GM19043 (cell line): Measurements from ENCODE around the gene PDSS2.
A peak's percentile ranks its signal among the peaks of the same experiment; 100 is the strongest.
"Not testable (repeated sequence)": the region's sequence is repeated elsewhere in the genome, so short reads cannot be mapped to it uniquely, and the experiment has no call there.

ENCODE experiments used
- ATAC-seq: cut with Tn5 transposase; IDR thresholded peaks from one replicate; pipeline ENCODE4 v1.9.1; 2021; ENCODE audit warnings: low read depth; ENCODE audit not compliant: unreplicated experiment

The PDSS2 gene

DNA sequence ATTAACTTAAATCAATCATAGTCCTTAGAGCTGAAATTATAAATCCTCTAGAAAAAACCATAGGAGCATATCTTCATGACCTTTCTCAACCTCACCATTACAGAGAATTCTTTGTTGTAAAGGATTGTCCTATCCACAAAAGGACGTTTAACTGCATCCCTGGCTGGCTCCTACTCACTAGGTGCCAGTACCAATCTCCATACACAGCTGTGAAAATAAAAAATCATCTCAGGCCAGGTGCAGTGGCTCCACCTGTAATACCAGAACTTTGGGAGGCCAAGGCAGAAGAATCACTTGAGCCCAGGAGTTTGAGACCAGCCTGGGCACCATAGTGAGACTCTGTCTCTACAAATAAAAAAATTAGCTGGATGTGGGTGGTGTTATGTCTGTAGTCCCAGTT lies 89.9 kb downstream of the PDSS2 start:
- ATAC-seq = no peak

GRCh38 chr6:107368471-107368870 lies 90.9 kb downstream of the PDSS2 start:
- no peak for ATAC-seq

DNA sequence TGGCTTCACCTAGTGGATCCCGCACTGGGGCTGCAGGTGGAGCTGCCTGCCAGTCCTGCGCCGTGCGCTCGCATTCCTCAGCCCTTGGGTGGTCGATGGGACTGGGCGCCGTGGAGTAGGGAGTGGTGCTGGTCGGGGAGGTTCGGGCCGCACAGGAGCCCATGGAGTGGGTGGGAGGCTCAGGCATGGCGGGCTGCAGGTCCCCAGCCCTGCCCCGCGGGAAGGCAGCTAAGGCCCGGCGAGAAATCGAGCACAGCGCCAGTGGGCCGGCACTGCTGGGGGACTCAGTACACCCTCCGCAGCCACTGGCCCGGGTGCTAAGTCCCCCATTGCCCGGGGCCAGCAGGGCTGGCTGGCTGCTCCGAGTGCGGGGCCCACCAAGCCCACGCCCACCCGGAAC lies 95.2 kb downstream of the PDSS2 start:
- not testable (repeated sequence) for ATAC-seq

DNA sequence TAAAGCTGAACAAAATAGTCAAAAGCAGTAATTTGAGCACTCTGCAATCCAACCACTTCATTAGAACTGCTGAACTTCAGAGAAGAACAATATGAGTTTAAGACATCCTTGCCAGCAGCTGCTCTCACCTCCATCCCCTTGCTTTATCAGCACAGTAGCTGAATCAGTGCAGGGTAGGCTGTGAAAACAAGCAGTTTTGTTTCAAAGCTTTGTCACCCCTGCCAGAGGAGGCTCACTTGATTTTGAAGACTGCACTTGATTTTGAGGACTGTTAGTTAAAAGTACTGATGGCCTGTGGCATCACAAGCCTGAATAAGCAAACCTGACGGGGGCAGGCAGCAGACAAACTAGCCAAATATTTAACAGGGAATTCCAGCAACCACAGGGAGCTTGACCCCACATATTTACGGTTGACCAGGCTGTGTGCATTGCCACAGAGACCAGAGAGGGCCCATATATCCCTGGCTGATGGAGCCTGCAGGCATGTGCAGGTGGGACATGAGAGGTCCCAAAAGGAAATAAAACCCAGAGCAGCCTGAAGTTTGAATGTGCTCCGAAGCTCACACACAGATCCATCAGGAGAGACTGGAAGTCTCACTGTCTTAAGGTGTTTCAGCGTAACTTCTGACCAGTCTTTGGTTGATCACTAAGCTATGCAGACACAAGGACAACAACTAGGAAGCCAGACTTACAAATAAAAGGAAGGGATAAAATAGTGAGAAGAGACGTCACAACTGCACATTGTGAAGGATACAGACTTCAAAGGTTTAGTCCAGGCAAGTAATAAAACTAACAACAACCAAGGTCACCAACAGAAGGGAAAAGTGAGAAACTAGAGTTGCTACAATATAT lies 97.4 kb downstream of the PDSS2 start:
- no peak for ATAC-seq

DNA sequence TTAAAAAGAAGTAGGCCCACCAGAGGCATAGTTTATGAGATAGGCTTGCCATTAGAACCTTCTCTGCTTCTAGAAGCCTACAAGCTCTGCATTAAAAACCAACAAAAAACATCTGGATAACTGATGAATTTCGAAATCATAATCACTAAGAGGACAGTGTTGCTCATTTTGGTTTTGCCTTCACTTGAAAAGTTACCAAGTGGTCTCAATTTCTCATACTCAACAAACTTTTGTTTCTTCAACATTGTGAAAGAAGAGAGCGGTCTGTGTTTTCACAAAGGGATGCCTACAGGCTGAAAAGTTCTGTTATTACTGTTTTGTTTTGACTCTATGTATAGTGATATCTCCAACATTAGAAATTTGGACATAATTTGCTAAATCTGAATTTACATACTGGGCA lies 98.9 kb downstream of the PDSS2 start:
- ATAC-seq = no peak

DNA sequence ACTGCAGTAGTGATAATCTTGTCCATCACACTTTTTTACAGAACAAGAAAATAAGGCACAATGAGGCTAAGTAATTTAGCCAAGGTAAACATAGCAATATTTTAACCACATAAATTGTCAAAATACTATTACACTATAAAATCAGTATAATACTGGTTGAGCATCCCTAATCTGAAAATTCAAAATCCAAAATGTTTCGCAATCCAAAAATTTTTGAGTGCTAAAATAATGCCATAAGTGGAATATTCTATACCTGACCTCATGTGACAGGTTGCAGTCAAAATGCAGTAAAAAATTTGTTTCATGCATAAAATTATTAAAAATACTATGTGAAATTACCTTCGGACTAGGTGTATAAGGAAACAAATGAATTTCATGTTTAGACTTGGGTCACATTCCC lies 101.5 kb downstream of the PDSS2 start:
- no peak for ATAC-seq

DNA sequence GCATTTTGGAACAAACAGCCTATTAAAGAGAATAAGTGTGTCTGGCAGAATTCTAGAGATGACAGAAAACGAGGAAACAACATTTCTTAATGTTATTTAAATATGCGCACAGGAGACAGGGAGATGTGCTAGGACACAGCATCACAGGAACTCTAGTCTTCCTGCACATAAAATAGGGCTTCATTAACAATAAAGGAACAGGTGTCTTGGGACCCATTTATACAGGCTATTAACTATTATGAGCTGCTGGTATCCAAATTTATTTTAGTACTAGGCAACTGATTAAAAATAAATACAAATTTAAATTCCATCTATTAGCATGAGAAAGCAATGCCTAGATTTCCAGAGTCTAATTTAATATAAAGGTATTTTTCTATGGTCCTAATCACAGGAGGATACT lies 102.3 kb downstream of the PDSS2 start:
- no peak for ATAC-seq

- no peak for ATAC-seq
These were observed 103.7 kb downstream of the PDSS2 start for GRCh38 chr6:107355659-107356058.

DNA sequence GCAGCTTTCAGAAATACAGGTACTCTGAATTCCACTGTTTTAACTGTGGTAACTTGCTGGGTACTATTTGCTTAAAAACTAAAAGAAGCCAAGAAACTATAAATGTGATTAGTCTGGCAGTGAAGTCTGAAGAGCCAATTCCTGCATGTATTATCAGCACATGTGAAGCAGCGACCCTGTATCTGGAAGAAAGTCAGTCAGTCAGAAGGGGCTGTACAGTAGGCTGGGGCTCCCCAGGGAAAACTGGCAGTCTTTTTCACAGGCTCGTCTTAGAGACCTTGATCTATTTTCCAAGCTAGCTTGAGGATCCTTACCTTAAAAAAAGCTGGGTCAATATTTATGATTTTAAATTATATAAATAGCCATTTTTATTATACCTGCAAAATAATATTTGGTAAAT lies 104.9 kb downstream of the PDSS2 start:
- no peak for ATAC-seq

DNA sequence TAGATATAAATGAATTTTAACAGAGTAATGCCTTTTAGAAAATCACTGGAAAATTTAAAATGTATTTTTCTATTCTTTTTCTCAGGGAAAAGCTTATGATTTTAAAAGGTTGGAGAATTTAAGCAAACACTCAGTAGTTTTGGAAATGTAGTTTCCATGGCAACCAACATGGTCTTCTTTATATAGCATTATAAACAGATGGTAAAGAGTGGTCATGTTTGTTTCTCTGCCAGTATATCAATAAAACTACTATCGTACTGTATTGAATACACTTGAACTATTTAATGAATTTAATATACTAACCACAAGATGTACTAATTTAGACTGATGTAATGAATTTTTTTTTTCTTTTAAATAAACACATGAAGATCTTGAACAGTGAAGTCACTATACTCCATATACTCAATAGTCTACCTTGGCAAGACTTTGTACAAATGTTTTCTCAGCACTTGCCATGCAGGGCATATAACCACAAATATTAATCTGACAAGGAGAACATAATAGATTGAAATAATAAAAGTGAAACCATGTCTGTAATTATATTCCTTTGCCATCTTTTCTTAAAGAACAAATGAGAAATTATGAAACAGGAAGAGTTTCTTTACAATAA lies 105.5 kb downstream of the PDSS2 start:
- no peak for ATAC-seq

DNA sequence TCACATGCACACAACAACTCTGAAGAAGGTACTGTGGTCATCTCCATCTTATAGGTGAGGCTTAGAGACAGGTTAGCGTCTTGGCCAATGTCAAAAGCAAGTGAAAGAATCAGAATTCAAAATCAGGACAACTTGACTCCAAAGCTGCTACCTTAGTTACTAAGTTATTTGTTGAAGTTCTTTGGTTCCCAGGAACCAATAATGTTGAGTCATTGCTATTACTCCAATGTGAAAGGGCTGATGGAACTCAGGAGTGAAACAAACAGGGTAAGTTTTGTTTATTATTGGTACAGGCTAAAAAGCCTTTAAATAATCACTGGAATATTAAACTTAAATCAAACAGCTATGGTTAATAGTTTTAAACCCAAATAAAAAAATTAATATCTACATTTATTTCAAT lies 111.1 kb downstream of the PDSS2 start:
- ATAC-seq = no peak

GRCh38 chr6:107345393-107345792 lies 114.0 kb downstream of the PDSS2 start:
- ATAC-seq = no peak

- no peak for ATAC-seq
These were observed 114.4 kb downstream of the PDSS2 start for GRCh38 chr6:107344981-107345380.

DNA sequence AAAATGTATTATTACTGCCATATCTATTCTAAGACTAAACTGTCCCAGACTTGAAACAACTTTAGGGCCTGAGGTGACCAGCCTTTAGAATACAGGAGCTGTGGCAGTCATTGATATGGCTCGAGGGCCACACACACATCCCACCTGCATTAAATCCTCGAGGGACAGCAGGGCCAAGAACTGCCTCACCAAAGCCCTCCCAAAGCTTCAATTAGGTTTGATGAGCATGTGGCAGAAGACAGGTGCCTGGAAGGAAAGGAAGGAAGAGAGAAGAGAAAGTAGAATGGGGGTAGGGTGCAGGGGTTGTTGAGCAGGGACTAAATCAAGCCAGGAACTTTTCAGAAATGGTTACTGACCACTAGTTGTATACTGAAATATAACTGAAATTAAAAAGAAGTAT lies 115.0 kb downstream of the PDSS2 start:
- ATAC-seq = no peak

DNA sequence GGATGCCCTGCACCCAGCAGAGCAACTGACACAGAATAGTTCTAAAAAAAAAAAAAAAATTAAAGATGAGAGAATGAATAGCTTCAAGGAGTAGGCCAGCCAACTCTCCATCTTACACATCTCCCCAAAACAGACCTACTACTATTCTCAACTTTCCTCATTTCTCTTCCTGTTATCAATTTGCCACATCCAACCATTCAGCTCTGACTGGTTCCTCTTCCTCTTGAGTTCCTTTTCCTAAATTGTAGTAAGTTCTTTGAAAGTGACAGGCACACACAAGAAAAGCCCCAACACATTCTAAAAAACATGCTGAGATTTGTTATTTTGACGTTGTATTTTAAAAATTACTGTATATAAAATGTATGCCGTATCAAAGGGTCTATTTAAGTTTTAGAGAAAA lies 117.2 kb downstream of the PDSS2 start:
- ATAC-seq = no peak

DNA sequence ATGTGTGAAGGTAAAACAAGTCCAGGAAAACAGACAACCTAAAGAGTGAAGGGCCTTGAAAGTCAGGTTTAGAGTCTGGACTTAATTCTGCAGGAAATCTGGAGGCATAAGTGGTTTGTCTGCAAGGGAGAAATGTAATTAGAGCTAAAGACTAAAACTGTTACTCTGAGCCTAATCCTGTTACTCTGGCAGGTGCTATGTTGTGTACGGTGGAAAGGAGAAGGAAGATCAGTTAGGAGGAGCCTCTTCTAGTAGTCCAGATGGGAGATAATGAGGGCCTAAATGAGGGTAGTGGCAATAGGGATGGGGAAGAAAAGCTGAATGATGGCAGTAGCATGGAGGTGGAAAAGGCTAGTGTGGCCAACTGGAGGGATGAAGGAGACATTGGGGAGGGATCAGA lies 118.5 kb downstream of the PDSS2 start:
- ATAC-seq = no peak

GRCh38 chr6:107337191-107337741 lies 122.1 kb downstream of the PDSS2 start:
- ATAC-seq = no peak

DNA sequence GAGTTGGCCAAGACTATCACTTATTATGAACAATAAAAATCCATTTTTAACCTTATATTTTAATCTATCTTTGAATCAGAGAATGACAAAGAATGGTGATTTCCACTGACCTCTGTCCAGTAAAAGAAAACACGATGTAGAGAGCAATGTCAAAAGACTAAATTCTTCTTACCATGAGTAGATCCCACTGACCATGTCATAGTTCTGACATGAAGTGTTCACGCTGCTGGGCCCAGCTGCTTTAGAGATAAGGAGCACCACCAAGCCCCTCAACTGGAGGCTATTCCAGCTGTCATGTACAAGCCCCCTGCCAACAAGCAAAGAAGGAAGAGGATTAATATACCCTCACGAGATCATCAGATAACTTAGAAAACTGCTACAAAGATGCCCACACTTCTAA lies 125.3 kb downstream of the PDSS2 start:
- no peak for ATAC-seq

DNA sequence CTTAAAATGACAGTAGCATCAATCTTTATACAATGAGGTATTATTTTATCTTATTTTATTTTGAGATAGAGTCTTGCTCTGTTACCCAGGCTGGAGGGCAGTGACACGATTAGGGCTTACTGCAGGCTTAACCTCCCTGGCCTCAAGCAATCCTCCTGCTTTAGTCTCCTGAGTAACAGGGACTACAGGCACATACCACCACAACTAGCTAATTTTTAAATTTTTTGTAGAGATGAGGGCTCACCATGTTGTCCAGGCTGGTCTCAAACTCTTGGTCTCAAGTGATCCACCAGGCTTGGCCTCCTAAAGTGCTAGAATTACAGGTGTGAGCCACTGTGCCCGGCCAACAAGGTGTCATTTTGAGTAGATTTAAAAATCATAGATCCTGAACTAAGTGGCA lies 125.9 kb downstream of the PDSS2 start:
- ATAC-seq = no peak

GRCh38 chr6:107331409-107332386 lies 127.7 kb downstream of the PDSS2 start:
- no peak for ATAC-seq

DNA sequence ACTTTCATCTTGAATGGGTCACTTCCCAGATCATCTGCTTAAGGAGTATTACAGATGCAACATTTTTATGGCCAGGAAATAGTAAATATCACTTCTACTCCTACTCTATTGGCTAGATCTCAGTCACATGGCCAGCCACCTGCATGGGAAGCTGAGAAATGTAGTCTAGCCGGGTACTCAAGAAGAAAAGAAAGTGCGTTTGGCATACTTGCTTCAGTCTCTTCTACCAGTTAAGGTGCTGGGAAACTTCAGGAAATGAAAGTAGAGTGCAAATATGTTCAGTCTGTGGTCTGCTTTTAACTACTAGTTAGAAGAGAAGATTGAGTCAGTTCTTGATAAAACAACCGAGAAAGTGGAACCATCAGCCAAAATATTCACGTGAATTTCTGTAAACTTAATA lies 129.2 kb downstream of the PDSS2 start:
- peak; percentile 98 for ATAC-seq
